Naive thymus-derived CD4-positive, alpha-beta T cell (primary cell): ENCODE results near the gene ZSCAN18. TPM values are rescaled to one million over a fixed set of nuclear protein-coding genes. Genes with fewer than 3 reads are reported as not detected.

Source experiments
- ATAC-seq: fragments of 150-1000 bp; cut with Tn5 transposase; 2 replicates; pipeline ENCODE4 v1.10.0; 2021; ENCODE audit warnings: mild to moderate bottlenecking, moderate library complexity
- CTCF ChIA-PET: fragments of 350-600 bp; sonication (Branson Sonifier 250); formaldehyde crosslinking; loops from one replicate; lab custom pipeline; 2021; ENCODE audit warnings: antibody characterized with exemption; lab: Charles Lee
- POLR2A ChIA-PET: fragments of 350-600 bp; sonication (Branson Sonifier 250); formaldehyde crosslinking; loops from one replicate; lab custom pipeline; 2021; ENCODE audit warnings: antibody characterized with exemption, inconsistent platforms; lab: Charles Lee
- DNase-seq, 9 donors: peaks; one replicate each; pipeline versions ENCODE4 v3.0.0 to v3.0.0-alpha.2; 2020 to 2022; ENCODE audit warnings: mixed read lengths in 1 of 9
- H3K27ac ChIP-seq: one replicate; pipeline ENCODE4 v1.7.0; 2013; ENCODE audit warnings: mild to moderate bottlenecking, low read depth, low read length, moderate library complexity
- H3K27me3 ChIP-seq, 2 donors: one replicate each; pipeline ENCODE4 v1.7.0; 2013; ENCODE audit warnings: low read length in 2 of 2, mild to moderate bottlenecking in 2 of 2, moderate library complexity in 2 of 2; ENCODE audit not compliant: control insufficient read depth in 2 of 2, insufficient read depth in 2 of 2
- H3K36me3 ChIP-seq, 3 experiments: 1 replicate in 2 of 3; 2 replicates in 1 of 3; pipeline ENCODE4 v1.7.0; 2013; ENCODE audit warnings: low read length in 3 of 3, mild to moderate bottlenecking in 3 of 3, moderate library complexity in 1 of 3; ENCODE audit not compliant: insufficient read depth in 3 of 3, control insufficient read depth in 2 of 3
- H3K4me1 ChIP-seq, 2 donors: one replicate each; pipeline ENCODE4 v1.7.0; 2013; ENCODE audit warnings: low read length in 2 of 2, mild to moderate bottlenecking in 2 of 2, moderate library complexity in 1 of 2; ENCODE audit not compliant: control insufficient read depth in 2 of 2, insufficient read depth in 2 of 2
- H3K4me3 ChIP-seq: 2 replicates; pipeline ENCODE4 v1.7.0; 2013; ENCODE audit warnings: mild to moderate bottlenecking, low read length
- H3K9me3 ChIP-seq, 3 experiments: 1 replicate in 2 of 3; 2 replicates in 1 of 3; pipeline ENCODE4 v1.7.0; 2013; ENCODE audit warnings: low read length in 3 of 3; ENCODE audit not compliant: control insufficient read depth in 2 of 3
- H3K27ac Mint-ChIP-seq, 9 donors: one replicate each; pipeline ENCODE4 v1.8.0; 2020 to 2022; ENCODE audit warnings: mixed read lengths in 9 of 9, mild to moderate bottlenecking in 8 of 9, moderate library complexity in 5 of 9, inconsistent platforms in 2 of 9
- H3K27me3 Mint-ChIP-seq, 5 donors: one replicate each; pipeline ENCODE4 v1.8.0; 2021 to 2022; ENCODE audit warnings: mixed read lengths in 5 of 5, mild to moderate bottlenecking in 1 of 5
- H3K36me3 Mint-ChIP-seq, 5 donors: one replicate each; pipeline ENCODE4 v1.8.0; 2020 to 2022; ENCODE audit warnings: mixed read lengths in 5 of 5, mild to moderate bottlenecking in 3 of 5, inconsistent platforms in 1 of 5
- H3K4me1 Mint-ChIP-seq, 7 donors: one replicate each; pipeline ENCODE4 v1.8.0; 2020 to 2022; ENCODE audit warnings: mixed read lengths in 7 of 7, mild to moderate bottlenecking in 3 of 7, inconsistent platforms in 1 of 7
- H3K4me3 Mint-ChIP-seq, 10 donors: one replicate each; pipeline ENCODE4 v1.8.0; 2020 to 2022; ENCODE audit warnings: mild to moderate bottlenecking in 10 of 10, mixed read lengths in 10 of 10, moderate library complexity in 6 of 10, inconsistent platforms in 2 of 10
- H3K9me3 Mint-ChIP-seq, 11 donors: one replicate each; pipeline ENCODE4 v1.8.0; 2020 to 2022; ENCODE audit warnings: mixed read lengths in 11 of 11, mild to moderate bottlenecking in 4 of 11, inconsistent platforms in 1 of 11, moderate library complexity in 1 of 11
- intact Hi-C, 2 donors: fragments of 100-400 bp; cut with micrococcal nuclease; formaldehyde crosslinking; loops; one replicate each; pipeline ENCODE4 v1.15.1; 2023
- polyA plus RNA-seq, 2 donors: library from polyadenylated mRNA; unstranded; fragments of 300-500 nt; fragmentation: Illumina TruSeq; gene quantifications; one replicate each; pipeline ENCODE4 v1.2.3, GENCODE V29; 2021
- total RNA-seq, 6 experiments: library from RNA in 5 of 6; stranded (reverse) in 5 of 6; gene quantifications; 1 replicate in 5 of 6; 2 replicates in 1 of 6; pipeline ENCODE4 v1.2.3 and lab custom pipeline; 2021 to 2026

ZSCAN18 gene
- total and polyA plus RNA-seq, 7 experiments from 2014 or later, result 8.2 to 100 (median 41.5) TPM

DNA sequence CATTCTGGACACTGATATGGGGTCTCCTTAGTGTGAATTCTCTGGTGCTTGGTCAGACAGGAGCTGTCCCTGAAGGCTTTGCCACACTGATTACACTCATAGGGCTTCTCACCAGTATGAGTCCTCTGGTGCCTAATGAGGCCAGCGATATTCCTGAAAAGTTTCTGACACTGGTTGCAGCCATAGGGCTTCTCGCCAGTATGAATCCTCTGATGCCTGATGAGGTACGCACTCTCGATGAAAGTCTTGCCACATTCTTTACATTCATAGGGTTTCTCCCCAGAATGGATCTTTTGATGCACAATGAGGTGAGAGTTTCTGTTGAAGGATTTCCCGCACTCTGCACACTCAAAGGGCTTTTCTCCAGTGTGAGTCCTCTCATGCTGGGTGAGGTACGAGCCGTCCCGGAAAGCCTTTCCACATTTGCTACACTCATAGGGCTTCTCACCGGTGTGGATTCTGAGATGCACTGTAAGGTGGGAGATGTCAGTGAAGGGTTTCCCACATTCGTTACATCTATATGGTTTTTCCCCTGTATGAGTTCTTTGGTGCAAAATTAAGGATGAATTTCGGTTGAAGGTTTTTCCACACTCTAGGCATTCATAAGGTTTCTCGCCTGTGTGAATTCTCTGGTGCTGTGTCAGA, 30.1 kb upstream of the ZSCAN18 start:
- H3K4me3 ChIP-seq, result peak overlapping the region; percentile 10
- no peaks in the 10 kb centered on the region for H3K27me3 ChIP-seq
- H3K9me3 ChIP-seq, result peaks cover 28 to 98% (median 64%) of the 10 kb centered on the region in 3 experiments
- H3K27ac ChIP-seq, result no peak overlapping the region
- peaks cover 19 to 58% (median 19%) of the 10 kb centered on the region in 3 experiments for H3K36me3 ChIP-seq
- Mint-ChIP-seq H3K4me3 (no peak overlapping the region), H3K36me3 (peaks cover 24 to 78% (median 59%) of the 10 kb centered on the region in 5 donors), H3K27ac (no peak overlapping the region), H3K4me1 (no peaks in the 10 kb centered on the region), H3K9me3 (peaks cover 7 to 97% (median 86%) of the 10 kb centered on the region in 11 donors), H3K27me3 (no peaks in the 10 kb centered on the region)
- CTCF ChIA-PET, result no interaction called here
- ATAC-seq, result no peak
- POLR2A ChIA-PET, result no interaction called here
- DNase-seq, result no peak
- H3K4me1 ChIP-seq, result no peaks in the 10 kb centered on the region
- intact Hi-C loops, result no loop called here

DNA sequence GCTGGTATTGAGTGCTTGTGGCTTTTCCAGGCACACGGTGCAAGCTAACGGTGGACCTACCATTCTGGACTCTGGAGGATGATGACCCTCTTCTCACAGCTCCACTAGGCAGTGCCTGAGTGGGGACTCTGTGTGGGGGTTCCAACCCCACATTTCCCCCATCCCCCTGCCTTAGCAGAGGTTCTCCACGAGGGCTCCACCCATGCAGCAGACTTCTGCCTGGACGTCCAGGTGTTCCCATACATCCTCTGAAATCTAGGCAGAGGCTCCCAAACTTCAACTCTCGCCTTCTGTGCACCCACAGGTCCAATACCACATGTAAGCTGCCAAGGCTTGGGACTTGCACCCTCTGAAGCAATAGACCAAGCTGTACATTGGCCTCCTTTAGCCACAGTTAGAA, 25.3 kb upstream of the ZSCAN18 start:
- H3K27ac Mint-ChIP-seq, result no peak overlapping the region
- H3K4me3 Mint-ChIP-seq, result no peak overlapping the region
- peaks cover 19 to 93% (median 55%) of the 10 kb centered on the region in 3 experiments for H3K9me3 ChIP-seq
- ChIA-PET CTCF (no interaction called here), POLR2A (interaction anchor here (0.6 kb wide), 1 partner anchor 153 kb away, joined by 5 read pairs; no protein-coding TSS in a partner anchor)
- peaks cover 23 to 63% (median 35%) of the 10 kb centered on the region in 5 donors for H3K36me3 Mint-ChIP-seq
- no peak overlapping the region for H3K4me3 ChIP-seq
- H3K27me3 Mint-ChIP-seq, result peaks cover 0 to 13% (median 0%) of the 10 kb centered on the region in 5 donors
- no peaks in the 10 kb centered on the region for H3K4me1 ChIP-seq
- ATAC-seq (no peak), DNase-seq (no peak)
- H3K27ac ChIP-seq, result no peak overlapping the region
- intact Hi-C loops, result no loop called here
- H3K4me1 Mint-ChIP-seq, result peaks cover 0 to 3% (median 0%) of the 10 kb centered on the region in 7 donors
- H3K9me3 Mint-ChIP-seq, result peaks cover 16 to 100% (median 82%) of the 10 kb centered on the region in 11 donors
- peaks cover under 1 to 11% (median 9%) of the 10 kb centered on the region in 3 experiments for H3K36me3 ChIP-seq
- H3K27me3 ChIP-seq, result no peaks in the 10 kb centered on the region

GRCh38 chr19:58118979-58119733, 21.1 kb upstream of the ZSCAN18 start:
- H3K9me3 Mint-ChIP-seq, result peaks cover 16 to 98% (median 79%) of the 10 kb centered on the region in 11 donors
- CTCF ChIA-PET, result no interaction called here

DNA sequence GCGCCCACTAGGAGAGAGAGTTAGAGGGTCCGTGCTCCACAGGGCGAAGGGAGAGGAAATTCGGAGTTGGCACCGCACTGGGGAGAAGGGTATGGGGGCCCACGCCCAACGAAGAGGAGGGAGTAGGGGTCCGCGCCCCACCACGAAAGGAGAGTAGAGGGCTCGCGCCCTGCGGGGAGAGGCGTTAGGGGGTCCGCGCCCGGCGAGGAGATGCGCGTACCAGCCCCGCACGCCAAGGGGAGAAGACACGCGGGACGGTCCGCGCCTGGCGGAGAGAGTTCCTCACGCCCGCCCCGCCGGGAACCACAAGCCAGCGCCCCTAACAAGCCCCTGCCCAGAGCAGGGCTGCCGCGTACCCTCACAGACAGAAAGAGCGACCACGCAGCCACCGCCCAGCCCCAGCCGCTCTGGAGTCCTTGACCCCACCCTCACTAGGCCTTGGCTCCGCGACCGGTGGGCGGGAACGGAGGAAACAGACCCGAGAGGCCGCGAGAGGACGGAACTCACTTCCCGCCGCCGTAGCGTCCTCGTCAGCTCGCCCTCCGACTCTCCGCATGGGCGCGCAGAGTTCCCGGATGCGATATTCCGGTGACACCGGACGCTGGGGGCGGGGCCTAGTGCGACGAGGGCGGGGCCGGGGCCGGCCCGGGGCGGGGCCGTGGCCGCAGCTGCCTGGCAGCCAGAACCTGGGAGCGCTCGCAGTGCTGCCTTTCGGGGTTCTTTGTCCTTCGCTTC, 20.0 kb upstream of the ZSCAN18 start:
- Mint-ChIP-seq H3K9me3 (peaks cover 16 to 98% (median 77%) of the 10 kb centered on the region in 11 donors), H3K27me3 (peaks cover 0 to 40% (median 18%) of the 10 kb centered on the region in 5 donors), H3K4me3 (peak overlapping the region in 2 of 10 donors; percentile 36 to 72), H3K27ac (peak overlapping the region in 2 of 9 donors; percentile 18 to 20), H3K36me3 (peaks cover 17 to 56% (median 26%) of the 10 kb centered on the region in 5 donors), H3K4me1 (peaks cover 0 to 8% (median 0%) of the 10 kb centered on the region in 7 donors)
- ChIA-PET POLR2A (no interaction called here), CTCF (no interaction called here)
- Histone ChIP-seq H3K4me3 (no peak overlapping the region), H3K27ac (no peak overlapping the region), H3K9me3 (peaks cover 7 to 83% (median 29%) of the 10 kb centered on the region in 3 experiments), H3K36me3 (no peaks in the 10 kb centered on the region), H3K4me1 (no peaks in the 10 kb centered on the region), H3K27me3 (no peaks in the 10 kb centered on the region)
- DNase-seq, result no peak
- no peak for ATAC-seq
- intact Hi-C loops, result no loop called here

More at GRCh38 chr19:58118979-58119733, 21.1 kb upstream of the ZSCAN18 start:
- POLR2A ChIA-PET, result no interaction called here
- Histone ChIP-seq H3K9me3 (peaks cover 7 to 85% (median 40%) of the 10 kb centered on the region in 3 experiments), H3K36me3 (no peaks in the 10 kb centered on the region), H3K27ac (no peak overlapping the region), H3K27me3 (no peaks in the 10 kb centered on the region), H3K4me3 (no peak overlapping the region), H3K4me1 (no peaks in the 10 kb centered on the region)
- Mint-ChIP-seq H3K27ac (no peak overlapping the region), H3K4me1 (peaks cover 0 to 8% (median 0%) of the 10 kb centered on the region in 7 donors), H3K36me3 (peaks cover 17 to 60% (median 31%) of the 10 kb centered on the region in 5 donors), H3K4me3 (peak overlapping the region in 4 of 10 donors; percentile 21 to 44 (median 32)), H3K27me3 (peaks cover 0 to 40% (median 18%) of the 10 kb centered on the region in 5 donors)
- DNase-seq, result no peak
- intact Hi-C loops, result no loop called here
- no peak for ATAC-seq

GRCh38 chr19:58108546-58108817, 10.5 kb upstream of the ZSCAN18 start:
- H3K4me1 Mint-ChIP-seq, result no peaks in the 10 kb centered on the region
- POLR2A ChIA-PET, result no interaction called here

GRCh38 chr19:58107778-58108545, 9.9 kb upstream of the ZSCAN18 start:
- Histone ChIP-seq H3K27ac (no peak overlapping the region), H3K9me3 (peaks cover 20 to 93% (median 30%) of the 10 kb centered on the region in 3 experiments), H3K4me1 (no peaks in the 10 kb centered on the region), H3K36me3 (no peaks in the 10 kb centered on the region), H3K4me3 (no peak overlapping the region), H3K27me3 (no peaks in the 10 kb centered on the region)
- Mint-ChIP-seq H3K36me3 (peaks cover 3 to 38% (median 13%) of the 10 kb centered on the region in 5 donors), H3K9me3 (peaks cover 10 to 95% (median 62%) of the 10 kb centered on the region in 11 donors), H3K27ac (no peak overlapping the region), H3K4me1 (no peaks in the 10 kb centered on the region), H3K27me3 (peaks cover 0 to 6% (median 0%) of the 10 kb centered on the region in 5 donors), H3K4me3 (no peak overlapping the region)
- intact Hi-C loops, result no loop called here
- ChIA-PET POLR2A (no interaction called here), CTCF (no interaction called here)
- no peak for ATAC-seq
- DNase-seq, result no peak

More at GRCh38 chr19:58108546-58108817, 10.5 kb upstream of the ZSCAN18 start:
- H3K27me3 ChIP-seq, result no peaks in the 10 kb centered on the region
- no peak overlapping the region for H3K27ac ChIP-seq
- DNase-seq, result no peak
- intact Hi-C loops, result no loop called here
- peaks cover 3 to 34% (median 10%) of the 10 kb centered on the region in 5 donors for H3K36me3 Mint-ChIP-seq
- H3K4me1 ChIP-seq, result no peaks in the 10 kb centered on the region
- no peak overlapping the region for H3K4me3 Mint-ChIP-seq
- no peak overlapping the region for H3K4me3 ChIP-seq
- H3K27me3 Mint-ChIP-seq, result peaks cover 0 to 6% (median 0%) of the 10 kb centered on the region in 5 donors
- H3K36me3 ChIP-seq, result no peaks in the 10 kb centered on the region
- peaks cover 20 to 93% (median 30%) of the 10 kb centered on the region in 3 experiments for H3K9me3 ChIP-seq
- no peak overlapping the region for H3K27ac Mint-ChIP-seq
- ATAC-seq, result no peak
- peaks cover 8 to 95% (median 63%) of the 10 kb centered on the region in 11 donors for H3K9me3 Mint-ChIP-seq
- CTCF ChIA-PET, result no interaction called here
